ENCODE measurements around the gene OAF. TPM values are rescaled to one million over a fixed set of nuclear protein-coding genes. Genes with fewer than 3 reads are reported as not detected.
"Not testable (repeated sequence)": the region's sequence is repeated elsewhere in the genome, so short reads cannot be mapped to it uniquely, and the experiment has no call there.

Gene OAF
- total RNA-seq, 1 donor from 2014 or later: 40.2 TPM

DNA sequence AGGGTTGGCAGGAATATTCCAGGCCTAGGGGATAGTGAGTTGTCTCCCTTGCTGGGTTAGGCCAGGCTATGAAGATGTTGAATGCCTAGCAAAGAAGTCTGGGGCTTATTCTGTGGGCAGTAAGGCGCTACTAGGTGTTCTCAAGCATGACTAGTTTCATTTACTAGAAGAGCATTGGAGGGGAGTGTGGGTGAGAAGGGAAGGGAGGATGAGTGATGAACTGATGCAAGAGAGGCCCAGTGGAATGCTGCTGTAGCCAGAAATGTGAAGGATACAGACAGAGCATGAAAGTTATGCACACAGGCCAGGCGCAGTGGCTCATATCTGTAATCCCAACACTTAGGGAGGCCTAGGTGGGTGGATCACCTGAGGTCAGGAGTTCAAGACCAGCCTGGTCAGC is 62.6 kb downstream of the OAF start:
- H3K4me3 Mint-ChIP-seq: no peak overlapping the region
- TF ChIP-seq, protein P1, sequence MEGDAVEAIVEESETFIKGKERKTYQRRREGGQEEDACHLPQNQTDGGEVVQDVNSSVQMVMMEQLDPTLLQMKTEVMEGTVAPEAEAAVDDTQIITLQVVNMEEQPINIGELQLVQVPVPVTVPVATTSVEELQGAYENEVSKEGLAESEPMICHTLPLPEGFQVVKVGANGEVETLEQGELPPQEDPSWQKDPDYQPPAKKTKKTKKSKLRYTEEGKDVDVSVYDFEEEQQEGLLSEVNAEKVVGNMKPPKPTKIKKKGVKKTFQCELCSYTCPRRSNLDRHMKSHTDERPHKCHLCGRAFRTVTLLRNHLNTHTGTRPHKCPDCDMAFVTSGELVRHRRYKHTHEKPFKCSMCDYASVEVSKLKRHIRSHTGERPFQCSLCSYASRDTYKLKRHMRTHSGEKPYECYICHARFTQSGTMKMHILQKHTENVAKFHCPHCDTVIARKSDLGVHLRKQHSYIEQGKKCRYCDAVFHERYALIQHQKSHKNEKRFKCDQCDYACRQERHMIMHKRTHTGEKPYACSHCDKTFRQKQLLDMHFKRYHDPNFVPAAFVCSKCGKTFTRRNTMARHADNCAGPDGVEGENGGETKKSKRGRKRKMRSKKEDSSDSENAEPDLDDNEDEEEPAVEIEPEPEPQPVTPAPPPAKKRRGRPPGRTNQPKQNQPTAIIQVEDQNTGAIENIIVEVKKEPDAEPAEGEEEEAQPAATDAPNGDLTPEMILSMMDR (conservative IDR thresholded peaks at IDR 0.05): no peak
- no peak for DNase-seq (ENCODE audit: low read depth, low spot score)
- no peak overlapping the region for H3K27ac Mint-ChIP-seq (ENCODE audit: unreplicated experiment)
- no peaks in the 10 kb centered on the region for H3K36me3 Mint-ChIP-seq (ENCODE audit: low read depth)
- H3K4me1 Mint-ChIP-seq: peaks cover 3% of the 10 kb centered on the region
- no peaks in the 10 kb centered on the region for H3K9me3 Mint-ChIP-seq
- H3K27me3 Mint-ChIP-seq (ENCODE audit: low read depth): peaks cover 7% of the 10 kb centered on the region

DNA sequence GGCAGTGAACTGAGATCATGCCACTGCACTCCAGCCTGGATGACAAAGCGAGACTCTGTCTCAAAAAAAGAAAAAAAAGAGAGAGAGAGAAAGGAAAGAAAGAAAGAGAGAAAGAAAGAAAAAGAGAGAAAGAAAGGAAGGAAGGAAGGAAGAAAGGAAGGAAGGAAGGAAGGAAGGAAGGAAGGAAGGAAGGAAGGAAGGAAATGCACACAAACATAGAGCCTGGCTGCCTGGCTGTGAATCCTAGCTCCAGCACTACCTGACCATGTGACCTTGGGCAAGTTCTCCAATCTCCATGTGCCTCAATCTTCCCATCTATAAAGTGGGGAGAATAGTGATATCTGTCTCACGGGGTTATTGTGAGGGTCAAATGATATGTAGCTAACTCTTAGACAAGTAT is 63.1 kb downstream of the OAF start:
- DNase-seq (ENCODE audit: low read depth, low spot score); H3K9me3 Mint-ChIP-seq; H3K27me3 Mint-ChIP-seq (ENCODE audit: low read depth); H3K27ac Mint-ChIP-seq (ENCODE audit: unreplicated experiment); H3K4me1 Mint-ChIP-seq; H3K36me3 Mint-ChIP-seq (ENCODE audit: low read depth); H3K4me3 Mint-ChIP-seq: not testable (repeated sequence)

DNA sequence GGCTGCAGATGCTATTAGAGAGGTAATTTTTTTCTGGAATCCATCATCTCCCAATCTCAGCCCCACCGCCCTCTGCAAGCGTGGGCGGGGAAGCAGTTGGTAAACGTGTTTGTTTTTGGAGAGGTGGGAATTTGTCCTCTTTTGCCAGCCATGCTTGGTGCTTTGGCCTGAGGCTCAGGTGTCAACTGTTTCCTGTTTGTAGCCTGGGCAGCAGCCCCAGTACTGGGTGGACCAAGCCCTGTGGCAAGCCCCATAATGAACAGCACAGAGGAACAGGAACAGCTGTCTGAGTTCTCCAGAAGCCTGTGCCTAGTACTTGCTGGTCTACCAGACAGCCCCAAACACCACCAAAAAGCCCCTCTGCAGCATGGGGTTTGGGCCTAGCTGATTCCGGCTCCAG is 68.7 kb downstream of the OAF start:
- Mint-ChIP-seq H3K27ac (ENCODE audit: unreplicated experiment) (no peak overlapping the region), H3K4me1 (peaks cover 8% of the 10 kb centered on the region), H3K27me3 (ENCODE audit: low read depth) (peaks cover 4% of the 10 kb centered on the region), H3K36me3 (ENCODE audit: low read depth) (no peaks in the 10 kb centered on the region), H3K4me3 (no peak overlapping the region), H3K9me3 (no peaks in the 10 kb centered on the region)
- TF ChIP-seq, protein P1 (conservative IDR thresholded peaks at IDR 0.05): no peak
- no peak for DNase-seq (ENCODE audit: low read depth, low spot score)

Other genes starting within 250 kb of the OAF start
- gene TRIM29, start 72.9 kb upstream of the OAF start, total RNA-seq: not detected in 2 replicates
- gene POU2F3, start 29.1 kb downstream of the OAF start, total RNA-seq: not detected in 2 replicates
- 16.7 and 16.8 TPM in 2 replicates for gene TLCD5, start 114.3 kb downstream of the OAF start, total RNA-seq
- gene ARHGEF12, start 125.4 kb downstream of the OAF start, total RNA-seq: 66.1 and 66.2 TPM in 2 replicates

All from neural crest cell (in vitro differentiated cells).